Left ventricle myocardium superior (tissue), 1 donor: ENCODE data around the gene DAP. TPM values are rescaled to one million over a fixed set of nuclear protein-coding genes. Genes with fewer than 3 reads are reported as not detected.
A peak's percentile ranks its signal among the peaks of the same experiment; 100 is the strongest.
"Not testable (repeated sequence)": the region's sequence is repeated elsewhere in the genome, so short reads cannot be mapped to it uniquely, and the experiment has no call there.

Experiments used
- ATAC-seq: fragments of 200-7000 bp; cut with Tn5 transposase; one replicate; pipeline ENCODE4 v1.9.1; 2020; ENCODE audit warnings: mild to moderate bottlenecking, moderate library complexity
- DNase-seq: peaks from one replicate; pipeline ENCODE4 v3.0.0-alpha.2; 2020
- intact Hi-C: fragments of 100-400 bp; cut with micrococcal nuclease; formaldehyde crosslinking; loops from one replicate; pipeline ENCODE4 v1.11.0; 2022
- total RNA-seq: library from RNA; stranded (reverse); fragmentation: NEBNext Ultra II Directional; extraction: Animal tissue kit (Norgen Biotek cat#: 25700); gene quantifications from one replicate; pipeline ENCODE4 v1.2.1, GENCODE V29; 2021
- donor health status: DM: no; HTN: yes; CAD: no; lungs with severe emphysema.

DAP gene
- total RNA-seq, 1 donor from 2014 or later, result 16.9 TPM

DNA sequence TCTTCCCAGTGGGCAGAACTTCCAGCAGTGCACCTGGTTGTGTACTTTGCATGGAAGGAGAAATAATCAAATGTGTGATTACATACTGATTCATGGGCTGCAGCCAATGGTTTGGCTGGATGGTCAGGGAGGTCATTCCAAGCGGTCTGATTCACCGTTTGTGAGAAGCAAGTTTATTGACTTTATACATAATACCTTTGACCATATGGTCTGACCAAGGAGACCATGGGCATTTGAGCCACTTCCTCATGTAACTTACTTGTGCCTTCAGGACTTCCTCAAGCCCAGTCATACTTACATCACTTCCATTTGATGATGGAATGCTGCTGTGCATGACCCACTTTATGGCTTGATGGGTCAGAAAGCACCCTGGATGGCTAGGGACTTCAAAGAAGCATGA is 41.1 kb downstream of the DAP start:
- intact Hi-C loops, result no loop called here
- no peak for ATAC-seq
- DNase-seq, result no peak

DNA sequence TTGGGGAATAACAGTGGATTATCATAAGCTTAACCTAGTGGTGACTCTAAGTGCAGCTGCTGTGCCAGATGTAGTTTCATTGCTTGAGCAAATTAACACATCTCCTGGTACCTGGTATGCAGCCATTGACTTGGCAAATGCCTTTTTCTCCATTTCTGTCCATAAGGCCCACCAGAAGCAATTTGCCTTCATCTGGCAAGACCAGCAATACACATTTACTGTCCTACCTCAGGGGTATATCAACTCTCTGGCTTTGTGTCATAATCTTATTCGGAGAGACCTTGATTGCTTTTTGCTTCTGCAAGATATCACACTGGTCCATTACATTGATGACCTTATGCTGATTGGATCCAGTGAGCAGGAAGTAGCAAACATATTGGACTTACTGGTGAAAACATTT is 42.4 kb downstream of the DAP start:
- ATAC-seq, intact Hi-C loops, DNase-seq: not testable (repeated sequence)

DNA sequence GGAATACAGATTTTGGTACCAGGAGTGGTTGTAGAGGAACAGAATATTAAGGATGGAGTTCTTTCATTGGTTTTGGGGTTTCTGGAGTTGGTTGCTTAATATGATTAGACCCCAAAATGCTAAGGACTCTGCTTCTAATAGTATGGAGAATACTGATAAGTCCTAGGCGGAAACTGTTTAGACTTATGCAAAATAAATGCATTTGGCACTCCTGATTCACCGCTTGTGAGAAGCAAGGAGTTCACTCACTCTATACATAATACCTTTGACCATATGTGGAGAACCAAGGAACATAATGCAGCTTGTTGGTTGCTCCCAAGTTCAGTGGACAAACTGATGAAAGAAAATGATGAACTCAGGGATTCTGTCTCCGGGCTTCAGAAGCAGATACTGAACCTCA is 44.2 kb downstream of the DAP start:
- DNase-seq, ATAC-seq, intact Hi-C loops: not testable (repeated sequence)

DNA sequence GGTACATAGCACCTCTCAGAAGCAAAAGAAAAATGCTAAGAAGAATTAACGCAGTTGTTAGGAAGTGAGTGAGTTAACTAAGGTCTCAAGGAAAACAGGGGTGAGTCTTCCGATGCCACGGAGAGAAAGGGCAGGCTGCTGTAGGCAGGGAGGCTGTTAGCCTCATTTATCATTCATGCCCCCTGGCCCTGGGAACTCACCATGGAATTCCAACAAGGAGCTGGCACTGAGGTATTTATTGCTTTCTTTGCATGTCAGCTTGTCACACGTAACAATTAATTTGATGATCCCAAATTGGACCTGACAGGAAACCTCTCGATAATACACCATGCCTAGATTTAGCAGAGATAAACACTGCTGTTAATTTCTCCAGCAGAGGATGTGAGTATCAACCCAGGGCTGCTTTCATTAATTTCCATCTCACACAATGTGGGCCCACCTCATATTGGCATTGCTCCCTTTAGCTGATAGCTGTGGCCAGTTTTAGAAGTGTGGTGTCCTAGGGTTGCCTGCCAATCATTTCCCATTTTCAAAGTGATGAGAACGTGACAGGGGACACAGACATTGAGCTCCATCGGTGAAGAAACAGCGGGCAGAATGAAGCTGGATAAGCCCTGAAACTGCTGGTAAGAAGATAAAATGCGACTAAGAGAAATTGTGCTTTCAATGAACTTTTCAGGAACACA is 45.3 kb downstream of the DAP start:
- DNase-seq (no peak), ATAC-seq (no peak)
- intact Hi-C loops, result no loop called here

DNA sequence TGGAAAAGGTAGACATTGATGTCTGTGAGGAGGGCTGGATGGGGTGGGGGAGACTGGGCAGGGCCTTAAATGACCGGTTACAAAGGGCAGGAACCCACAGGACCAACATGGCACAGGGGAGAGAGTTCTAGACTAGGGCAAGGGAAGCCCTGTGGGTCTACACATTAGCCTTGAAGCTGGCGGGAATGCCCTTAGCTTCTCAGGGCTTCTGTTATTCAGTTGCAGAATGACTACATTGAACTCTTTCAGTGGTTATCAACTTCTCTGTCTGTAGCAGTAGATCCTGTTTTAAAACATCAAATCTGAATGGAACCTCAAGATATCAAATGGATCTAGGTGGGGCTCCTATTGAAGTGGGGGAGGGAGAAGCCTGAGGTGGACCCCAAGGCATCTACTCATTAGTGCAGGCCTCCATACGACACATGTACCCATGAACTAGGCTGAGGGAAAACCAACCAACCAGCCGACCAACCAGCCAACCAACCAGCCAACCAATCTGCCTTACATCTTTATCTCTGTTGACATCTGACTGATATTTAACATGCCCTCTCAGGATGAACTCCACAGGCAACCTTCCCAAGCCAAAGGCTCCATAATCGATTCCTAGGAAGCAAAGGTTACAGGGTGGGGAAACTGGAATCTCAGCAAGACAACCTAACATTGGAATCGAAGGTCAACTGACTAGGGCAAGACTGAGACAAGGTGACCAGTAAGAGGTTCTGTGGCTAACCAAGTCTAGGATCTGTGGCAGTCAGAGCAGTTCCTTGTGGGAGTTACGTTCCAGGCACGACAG is 48.3 kb downstream of the DAP start:
- no peak for DNase-seq
- ATAC-seq, result no peak
- intact Hi-C loops, result no loop called here

DNA sequence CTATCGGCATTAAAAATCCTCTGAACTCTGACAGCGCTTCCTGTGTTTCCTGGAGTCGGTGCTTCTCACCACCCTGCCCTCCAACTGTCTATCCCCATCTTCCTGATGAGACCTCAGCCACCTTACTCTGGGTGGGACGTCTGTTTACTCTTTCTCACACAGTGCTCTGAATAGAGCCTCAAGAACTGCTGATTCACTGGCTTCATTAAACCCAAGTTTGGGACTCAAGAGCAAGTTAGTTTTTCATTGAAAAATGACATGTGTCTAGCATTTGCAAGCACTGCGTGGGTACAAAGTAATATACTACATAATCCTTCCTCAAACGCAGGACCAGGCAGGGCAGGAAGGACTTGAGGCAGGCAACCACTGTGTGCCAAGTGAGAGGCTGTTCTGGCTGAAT is 49.5 kb downstream of the DAP start:
- ATAC-seq, result peak; percentile 24
- no peak for DNase-seq
- intact Hi-C loops, result no loop called here

- DNase-seq, result no peak
- intact Hi-C loops, result no loop called here
- no peak for ATAC-seq
Observed at GRCh38 chr5:10710513-10711128, 50.4 kb downstream of the DAP start.

DNA sequence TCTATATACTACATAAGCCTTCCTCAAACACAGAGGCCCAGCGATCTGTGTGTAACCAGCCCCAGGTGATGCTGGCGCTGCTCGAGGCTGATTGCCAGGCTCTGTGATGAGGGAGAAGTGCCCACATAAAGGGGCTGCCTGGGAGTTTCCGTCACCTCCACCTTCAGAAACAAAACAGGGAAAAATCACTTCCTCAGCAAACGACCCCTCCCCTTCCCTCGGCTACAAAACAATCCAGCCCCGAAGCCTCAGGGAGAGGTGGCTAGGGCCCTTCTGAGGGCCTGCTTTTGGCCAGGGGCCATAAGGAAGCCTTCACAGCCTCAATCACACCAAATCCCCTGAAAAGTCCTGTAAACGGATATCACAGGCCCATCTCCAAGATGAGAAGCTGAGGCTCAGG is 51.1 kb downstream of the DAP start:
- no peak for DNase-seq
- no peak for ATAC-seq
- intact Hi-C loops, result no loop called here

GRCh38 chr5:10709409-10709808 is 51.6 kb downstream of the DAP start:
- DNase-seq (no peak), ATAC-seq (no peak)
- intact Hi-C loops, result no loop called here

DNA sequence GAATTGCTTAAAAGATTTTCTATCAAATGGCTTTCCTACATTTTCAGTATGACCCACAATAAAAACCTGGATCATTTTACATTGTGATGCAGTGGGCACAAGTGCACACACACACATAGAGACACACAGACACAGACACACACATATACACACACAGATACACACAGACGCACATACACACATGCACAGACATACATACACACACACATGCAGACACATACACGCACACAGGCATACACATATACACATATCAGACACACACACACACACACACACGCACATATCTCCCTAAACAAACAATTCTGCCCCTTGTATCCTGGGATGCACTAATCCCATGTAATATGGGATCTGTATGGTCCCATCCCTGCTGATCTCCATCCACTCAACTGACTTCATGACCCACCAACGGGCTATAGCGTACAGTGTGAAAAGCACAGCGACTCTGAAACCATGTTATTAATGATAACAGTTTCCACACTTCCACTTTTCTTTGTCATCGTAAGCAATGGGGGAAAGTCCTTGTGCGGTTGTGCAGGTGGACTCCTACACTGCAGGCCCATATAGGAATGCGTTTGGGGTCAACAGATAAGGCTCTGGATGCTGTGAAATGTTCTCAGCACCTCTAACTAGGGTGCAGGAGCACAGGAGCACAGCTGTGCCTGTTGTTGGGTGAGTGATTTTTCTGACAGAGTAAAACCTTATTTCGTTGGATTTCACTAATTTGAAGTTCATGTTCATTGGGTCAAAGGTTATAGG is 52.7 kb downstream of the DAP start:
- no peak for DNase-seq
- intact Hi-C loops, result no loop called here
- no peak for ATAC-seq

GRCh38 chr5:10707198-10708142 is 53.6 kb downstream of the DAP start:
- intact Hi-C loops, result no loop called here
- ATAC-seq, result no peak
- DNase-seq, result no peak

- ATAC-seq (no peak), DNase-seq (no peak)
- intact Hi-C loops, result no loop called here
Observed at GRCh38 chr5:10706326-10706725, 54.7 kb downstream of the DAP start.

- intact Hi-C loops, result no loop called here
- DNase-seq (no peak), ATAC-seq (no peak)
Observed at GRCh38 chr5:10705747-10706146, 55.3 kb downstream of the DAP start.

DNA sequence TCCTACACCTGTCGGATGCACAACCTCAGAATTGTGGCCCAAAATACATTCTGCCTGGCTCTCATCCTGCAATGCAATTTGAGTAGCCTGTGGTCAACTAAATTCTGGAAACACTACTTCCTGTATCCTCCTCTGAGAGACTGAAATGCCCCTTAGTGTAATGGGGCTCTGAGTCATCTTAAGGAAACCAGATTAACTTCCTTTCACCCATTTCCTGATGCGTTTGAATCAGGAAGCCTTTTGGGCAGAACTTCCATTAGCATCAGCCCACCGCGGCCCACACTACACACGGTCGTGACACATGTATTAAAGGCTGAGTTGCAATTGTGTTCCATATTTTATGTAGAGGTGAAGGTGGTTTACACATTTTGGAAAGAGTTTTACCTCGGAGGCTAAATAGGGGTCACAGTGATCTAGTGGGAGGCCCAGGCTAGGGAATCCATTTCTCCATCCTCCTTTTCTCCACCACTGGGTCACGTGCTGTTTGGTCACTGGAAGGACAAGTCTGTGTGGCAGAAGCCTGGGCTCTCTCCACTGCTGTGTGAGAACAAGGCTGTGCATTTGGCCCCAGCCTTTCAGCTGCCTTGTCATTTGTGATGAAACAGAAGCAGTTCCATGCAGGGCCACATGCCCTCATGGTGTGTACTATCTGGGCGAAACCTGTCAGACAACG is 55.9 kb downstream of the DAP start:
- intact Hi-C loops, result no loop called here
- DNase-seq (no peak), ATAC-seq (no peak)

- DNase-seq (peak; percentile 62), ATAC-seq (peak; percentile 63)
- intact Hi-C loops, result no loop called here
Observed at GRCh38 chr5:10703676-10704075, 57.4 kb downstream of the DAP start.

GRCh38 chr5:10702911-10703491 is 58.0 kb downstream of the DAP start:
- peak; percentile 85 for ATAC-seq

DNA sequence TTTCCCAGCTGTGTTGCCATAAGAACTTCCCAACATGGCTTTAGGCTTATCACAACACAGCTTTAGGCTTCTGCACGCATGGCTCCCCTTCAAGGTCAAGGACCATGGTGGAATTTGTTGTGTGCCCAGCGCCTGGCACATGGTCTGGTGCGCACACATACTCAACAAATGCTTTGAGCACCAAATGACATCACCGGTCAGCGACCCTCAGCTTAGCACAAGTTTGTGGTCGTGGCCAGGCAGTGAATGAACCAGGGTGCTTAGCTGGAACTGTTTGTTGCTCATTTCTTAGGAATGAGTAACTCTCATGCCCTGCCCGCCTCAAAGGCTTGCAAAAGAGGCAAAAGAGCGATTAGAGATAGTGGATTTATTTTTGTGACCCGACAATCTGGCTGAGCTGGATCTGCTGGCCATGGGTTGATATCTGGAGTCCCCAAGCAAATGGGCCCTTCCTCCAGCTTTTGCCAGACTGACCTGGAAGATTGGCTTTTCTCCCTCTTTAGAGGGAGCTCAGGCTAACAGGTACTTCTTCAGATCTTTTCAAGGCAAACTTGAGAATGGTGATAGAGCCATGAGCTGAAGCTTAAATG is 58.9 kb downstream of the DAP start:
- intact Hi-C loops, result no loop called here
- ATAC-seq (peak; percentile 28), DNase-seq (no peak)

More at GRCh38 chr5:10702911-10703491, 58.0 kb downstream of the DAP start:
- intact Hi-C loops, result no loop called here
- DNase-seq, result no peak
